ENCODE data around the gene TM9SF1.

- TF ChIP-seq POLR2A (IDR thresholded peaks at IDR 0.05) (no peak), POLR2AphosphoS5 (IDR thresholded peaks at IDR 0.05) (no peak), CTCF (IDR thresholded peaks at IDR 0.05 in 8 of 11, conservative IDR thresholded peaks at IDR 0.05 in 3 of 11) (no peak)
Measured at GRCh38 chr14:24144451-24144850, 50.8 kb downstream of the TM9SF1 start.
